Endothelial cell of umbilical vein (primary cell): ENCODE measurements around the gene CAPN8. TPM values are rescaled to one million over a fixed set of nuclear protein-coding genes. Genes with fewer than 3 reads are reported as not detected.

Source experiments
- BruUV-seq: library from RNA; stranded (reverse); fragments of 400-500 nt; replicated peaks from 2 replicates; lab custom pipeline; 2021; lab: Mats Ljungman, UMichigan
- CTCF ChIA-PET: fragments of 300-600, 350-600 bp; sonication (Branson Sonifier 250); formaldehyde crosslinking; loops from one replicate; lab custom pipeline; 2021; ENCODE audit warnings: antibody characterized with exemption, inconsistent platforms; lab: Charles Lee
- POLR2A ChIA-PET: fragments of 300-600, 350-600 bp; sonication (Branson Sonifier 250); formaldehyde crosslinking; loops from one replicate; lab custom pipeline; 2021; ENCODE audit warnings: antibody characterized with exemption, inconsistent platforms; lab: Charles Lee
- DNase-seq: peaks from one replicate; pipeline ENCODE4 v3.0.0-alpha.2; 2011; ENCODE audit warnings: low read depth, low spot score
- FAIRE-seq: peaks from 2 replicates; lab custom pipeline; 2011; peaks lifted over from hg19 to GRCh38; lab: Jason Lieb, UNC
- H2AFZ ChIP-seq: 2 replicates; pipeline ENCODE4 v1.6.0; 2012; ENCODE audit warnings: low read depth, low read length, control low read depth, inconsistent platforms
- H3K27ac ChIP-seq: 2 replicates; pipeline ENCODE4 v1.5.1; 2011; ENCODE audit warnings: low read depth, mild to moderate bottlenecking, control low read depth, low read length, moderate library complexity; ENCODE audit not compliant: insufficient read depth
- H3K27me3 ChIP-seq, 2 experiments: 2 replicates each; pipeline versions ENCODE4 v1.6.0 to v1.6.1; 2011; ENCODE audit warnings: low read length in 2 of 2, mixed read lengths in 1 of 2; ENCODE audit not compliant: control insufficient read depth in 2 of 2, insufficient read depth in 2 of 2
- H3K36me3 ChIP-seq, 2 experiments: 2 replicates in 1 of 2; 3 replicates in 1 of 2; pipeline ENCODE4 v1.5.1; 2011; ENCODE audit warnings: low read length in 2 of 2, mild to moderate bottlenecking in 1 of 2, moderate library complexity in 1 of 2; ENCODE audit not compliant: control insufficient read depth in 2 of 2, insufficient read depth in 2 of 2; ENCODE audit errors: extremely low read depth in 1 of 2
- H3K4me1 ChIP-seq: 3 replicates; pipeline ENCODE4 v1.5.1; 2011; ENCODE audit warnings: mild to moderate bottlenecking, low read length; ENCODE audit not compliant: control insufficient read depth, insufficient read depth; ENCODE audit errors: extremely low read depth
- H3K4me2 ChIP-seq: 2 replicates; pipeline ENCODE4 v1.6.1; 2011; ENCODE audit warnings: low read length, control low read depth, mixed read lengths; ENCODE audit not compliant: insufficient read depth
- H3K4me3 ChIP-seq, 3 experiments: fragments of 200-600 bp in 1 of 3; sonication (generic), shearing (Covaris generic) in 1 of 3; replicated peaks in 1 of 3; 2 replicates each; pipeline ENCODE4 v1.5.1; 2011 to 2016; ENCODE audit warnings: control low read depth in 3 of 3, low read length in 3 of 3, mild to moderate bottlenecking in 2 of 3, inconsistent platforms in 1 of 3, low read depth in 1 of 3, moderate library complexity in 1 of 3; ENCODE audit not compliant: insufficient read depth in 1 of 3
- H3K79me2 ChIP-seq: 2 replicates; pipeline ENCODE4 v1.6.0; 2012; ENCODE audit warnings: low read length, inconsistent platforms; ENCODE audit not compliant: control insufficient read depth, insufficient read depth
- H3K9ac ChIP-seq: replicated peaks from 2 replicates; pipeline ENCODE3; 2011; ENCODE audit warnings: low read length, control low read depth; ENCODE audit not compliant: insufficient read depth; ENCODE audit errors: extremely low read depth
- H3K9me1 ChIP-seq: replicated peaks from 3 replicates; pipeline ENCODE4 v1.6.0; 2011; ENCODE audit warnings: mild to moderate bottlenecking, low read length; ENCODE audit not compliant: control insufficient read depth, insufficient read depth; ENCODE audit errors: extremely low read depth
- H3K9me3 ChIP-seq: replicated peaks from 2 replicates; pipeline ENCODE4 v1.5.1; 2012; ENCODE audit warnings: low read length, inconsistent platforms; ENCODE audit not compliant: control insufficient read depth, insufficient read depth
- H4K20me1 ChIP-seq: replicated peaks from 2 replicates; pipeline ENCODE3; 2011; ENCODE audit warnings: mild to moderate bottlenecking, low read length; ENCODE audit not compliant: control insufficient read depth, insufficient read depth; ENCODE audit errors: extremely low read depth
- EZH2 ChIP-seq: IDR thresholded peaks from 2 replicates; pipeline ENCODE4 v1.6.1; 2012; ENCODE audit warnings: borderline replicate concordance, low read depth, mild to moderate bottlenecking, moderate library complexity, low read length, inconsistent platforms; ENCODE audit not compliant: severe bottlenecking
- FOS ChIP-seq: IDR thresholded peaks from 2 replicates; pipeline ENCODE4 v1.6.1; 2011; ENCODE audit warnings: mild to moderate bottlenecking, low read length, moderate library complexity, borderline replicate concordance; ENCODE audit not compliant: insufficient read depth
- GATA2 ChIP-seq: IDR thresholded peaks from 2 replicates; pipeline ENCODE4 v1.7.0; 2011; ENCODE audit warnings: low read depth, mild to moderate bottlenecking, moderate library complexity, mixed read lengths, low read length; ENCODE audit not compliant: insufficient read length, insufficient read depth
- JUN ChIP-seq: IDR thresholded peaks from 2 replicates; pipeline ENCODE4 v1.6.1; 2011; ENCODE audit warnings: borderline replicate concordance, low read depth; ENCODE audit not compliant: insufficient read length, insufficient read depth
- MYC ChIP-seq: IDR thresholded peaks from one replicate; pipeline ENCODE4 v1.6.1; 2011; ENCODE audit warnings: mild to moderate bottlenecking, low read depth, low read length
- POLR2A ChIP-seq: IDR thresholded peaks from 2 replicates; pipeline ENCODE4 v1.6.1; 2012; ENCODE audit warnings: low read depth, mild to moderate bottlenecking, control low read depth, low read length
- POLR2AphosphoS5 ChIP-seq: IDR thresholded peaks from 2 replicates; pipeline ENCODE4 v1.6.1; 2012; ENCODE audit warnings: low read depth, mild to moderate bottlenecking, control low read depth, low read length, moderate library complexity; ENCODE audit not compliant: insufficient read depth
- dilution Hi-C: fragments of 300-500 bp; cut with MboI; formaldehyde crosslinking; loops from one replicate; pipeline ENCODE4 v1.15.0; 2019; ENCODE audit warnings: low sequenced_read_pairs; ENCODE audit not compliant: extremely low pct_ligation_motif_present
- intact Hi-C: fragments of 100-400 bp; cut with micrococcal nuclease; formaldehyde crosslinking; loops from one replicate; pipeline ENCODE4 v1.10.0; 2022
- polyA plus RNA-seq, 4 experiments: library from polyadenylated mRNA; depleted of rRNA in 3 of 4; stranded (reverse) in 3 of 4; unstranded in 1 of 4; fragments of >200 nt; gene quantifications; 2 replicates each; pipeline versions ENCODE4 v1.2.1 to v1.2.3, GENCODE V29; 2011 to 2012; ENCODE audit warnings: missing spikeins in 1 of 4
- total RNA-seq: library from RNA; stranded (reverse); gene quantifications from 2 replicates; pipeline ENCODE4 v1.2.3, GENCODE V29; 2021
- TF ChIP-seq, protein P1 (sequence below), 2 donors: IDR thresholded peaks; 1 replicate in 1 of 2; 2 replicates in 1 of 2; pipeline ENCODE4 v1.5.1; 2011; ENCODE audit warnings: low read length in 2 of 2, mild to moderate bottlenecking in 2 of 2, moderate library complexity in 2 of 2, control low read depth in 1 of 2, inconsistent platforms in 1 of 2, low read depth in 1 of 2; ENCODE audit not compliant: insufficient read depth in 1 of 2; ENCODE audit errors: extremely low read depth in 1 of 2
- TF ChIP-seq, protein P2 (sequence below): IDR thresholded peaks from 2 replicates; pipeline ENCODE4 v1.6.1; 2011; ENCODE audit not compliant: insufficient read depth, insufficient read length

The CAPN8 gene
- total and polyA plus RNA-seq, 2 donors (not counting 3 experiments of a cell fraction or from before 2014, with no cell fraction given), result not detected

DNA sequence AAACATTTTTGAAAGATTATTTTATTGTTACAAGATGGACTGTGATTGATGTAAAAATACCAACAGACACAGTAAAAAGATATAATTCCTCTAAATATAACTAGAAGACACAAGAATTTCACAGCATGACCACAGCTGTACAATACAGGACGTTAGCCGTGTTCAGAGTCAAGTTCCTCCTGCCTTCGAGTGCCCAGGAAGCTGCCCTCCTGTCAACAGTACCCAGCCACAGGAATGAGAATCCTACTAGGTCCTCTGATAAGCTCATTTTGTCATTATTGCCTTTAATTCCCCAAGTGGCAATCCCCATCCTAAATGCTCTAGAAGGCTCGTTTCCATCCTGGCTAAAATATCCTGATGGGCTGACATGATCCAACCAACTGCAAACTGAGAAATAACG lies 30.4 kb upstream of the CAPN8 start:
- intact Hi-C loops, result no loop called here
- FAIRE-seq, result no peak
- Histone ChIP-seq H3K79me2 (no peaks in the 10 kb centered on the region), H3K27ac (no peak overlapping the region), H4K20me1 (no peaks in the 10 kb centered on the region), H3K4me2 (no peak overlapping the region), H3K36me3 (no peaks in the 10 kb centered on the region), H3K9me3 (no peaks in the 10 kb centered on the region), H2AFZ (no peak overlapping the region), H3K4me1 (peaks cover 10% of the 10 kb centered on the region), H3K9ac (no peak overlapping the region), H3K9me1 (no peaks in the 10 kb centered on the region), H3K4me3 (no peak overlapping the region), H3K27me3 (no peaks in the 10 kb centered on the region)
- ChIA-PET CTCF (interaction anchor here (0.7 to 3.0 kb wide), 9 partner anchors 12 to 761 kb away, joined by 3 to 20 read pairs (median 4); no protein-coding TSS in a partner anchor), POLR2A (no interaction called here)
- dilution Hi-C loops, result no loop called here
- DNase-seq, result no peak
- BruUV-seq, result no TSS peak
- TF ChIP-seq POLR2AphosphoS5 (no peak), POLR2A (no peak), MYC (no peak), JUN (no peak), FOS (no peak), GATA2 (no peak), EZH2 (no peak)
- TF ChIP-seq, protein P1, sequence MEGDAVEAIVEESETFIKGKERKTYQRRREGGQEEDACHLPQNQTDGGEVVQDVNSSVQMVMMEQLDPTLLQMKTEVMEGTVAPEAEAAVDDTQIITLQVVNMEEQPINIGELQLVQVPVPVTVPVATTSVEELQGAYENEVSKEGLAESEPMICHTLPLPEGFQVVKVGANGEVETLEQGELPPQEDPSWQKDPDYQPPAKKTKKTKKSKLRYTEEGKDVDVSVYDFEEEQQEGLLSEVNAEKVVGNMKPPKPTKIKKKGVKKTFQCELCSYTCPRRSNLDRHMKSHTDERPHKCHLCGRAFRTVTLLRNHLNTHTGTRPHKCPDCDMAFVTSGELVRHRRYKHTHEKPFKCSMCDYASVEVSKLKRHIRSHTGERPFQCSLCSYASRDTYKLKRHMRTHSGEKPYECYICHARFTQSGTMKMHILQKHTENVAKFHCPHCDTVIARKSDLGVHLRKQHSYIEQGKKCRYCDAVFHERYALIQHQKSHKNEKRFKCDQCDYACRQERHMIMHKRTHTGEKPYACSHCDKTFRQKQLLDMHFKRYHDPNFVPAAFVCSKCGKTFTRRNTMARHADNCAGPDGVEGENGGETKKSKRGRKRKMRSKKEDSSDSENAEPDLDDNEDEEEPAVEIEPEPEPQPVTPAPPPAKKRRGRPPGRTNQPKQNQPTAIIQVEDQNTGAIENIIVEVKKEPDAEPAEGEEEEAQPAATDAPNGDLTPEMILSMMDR (IDR thresholded peaks at IDR 0.05; ENCODE audit: extremely low read depth in 1 of 2, insufficient read depth in 1 of 2, low read depth in 1 of 2, low read length in 2 of 2), result no peak
- TF ChIP-seq, protein P2, sequence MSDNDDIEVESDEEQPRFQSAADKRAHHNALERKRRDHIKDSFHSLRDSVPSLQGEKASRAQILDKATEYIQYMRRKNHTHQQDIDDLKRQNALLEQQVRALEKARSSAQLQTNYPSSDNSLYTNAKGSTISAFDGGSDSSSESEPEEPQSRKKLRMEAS, result no peak
